Fibroblast of lung (primary cell): ENCODE results near the gene ACLY. TPM values are rescaled to one million over a fixed set of nuclear protein-coding genes. Genes with fewer than 3 reads are reported as not detected.

Source experiments
- DNase-seq, 2 donors: peaks; one replicate each; pipeline versions ENCODE4 v3.0.0 to v3.0.0-alpha.2; 2010; ENCODE audit warnings: low read depth in 2 of 2
- H2AFZ ChIP-seq: 2 replicates; pipeline ENCODE4 v1.5.1; 2012; ENCODE audit warnings: low read length, control low read depth, inconsistent platforms
- H3K27ac ChIP-seq: 2 replicates; pipeline ENCODE4 v1.5.1; 2011; ENCODE audit warnings: low read length, control low read depth; ENCODE audit not compliant: insufficient read depth
- H3K27me3 ChIP-seq: 2 replicates; pipeline ENCODE4 v1.5.1; 2011; ENCODE audit warnings: mild to moderate bottlenecking, low read length; ENCODE audit not compliant: control insufficient read depth, insufficient read depth
- H3K36me3 ChIP-seq: 2 replicates; pipeline ENCODE4 v1.5.1; 2011; ENCODE audit warnings: low read length; ENCODE audit not compliant: control insufficient read depth, insufficient read depth
- H3K4me1 ChIP-seq: 2 replicates; pipeline ENCODE4 v1.5.1; 2011; ENCODE audit warnings: low read length; ENCODE audit not compliant: control insufficient read depth, insufficient read depth; ENCODE audit errors: extremely low read depth
- H3K4me2 ChIP-seq: 2 replicates; pipeline ENCODE4 v1.5.1; 2011; ENCODE audit warnings: low read length, control low read depth; ENCODE audit not compliant: insufficient read depth; ENCODE audit errors: extremely low read depth
- H3K4me3 ChIP-seq, 4 experiments: fragments of 200-600 bp in 1 of 4; sonication (generic) in 1 of 4; replicated peaks in 1 of 4; 2 replicates each; pipeline ENCODE4 v1.5.1; 2011 to 2016; ENCODE audit warnings: low read length in 4 of 4, low read depth in 3 of 4, mild to moderate bottlenecking in 3 of 4, control low read depth in 2 of 4, inconsistent platforms in 1 of 4, mixed read lengths in 1 of 4; ENCODE audit not compliant: insufficient read depth in 1 of 4; ENCODE audit errors: control extremely low read depth in 1 of 4
- H3K79me2 ChIP-seq: 2 replicates; pipeline ENCODE4 v1.5.1; 2012; ENCODE audit warnings: mild to moderate bottlenecking, low read length, inconsistent platforms; ENCODE audit not compliant: control insufficient read depth, insufficient read depth
- H3K9ac ChIP-seq: 2 replicates; pipeline ENCODE4 v1.5.1; 2011; ENCODE audit warnings: mild to moderate bottlenecking, low read length, control low read depth; ENCODE audit not compliant: insufficient read depth
- H3K9me3 ChIP-seq: 2 replicates; pipeline ENCODE4 v1.5.1; 2012; ENCODE audit warnings: low read depth, low read length; ENCODE audit not compliant: control insufficient read depth, insufficient read depth
- H4K20me1 ChIP-seq: 2 replicates; pipeline ENCODE4 v1.5.1; 2011; ENCODE audit warnings: low read length; ENCODE audit not compliant: control insufficient read depth, insufficient read depth; ENCODE audit errors: extremely low read depth
- CTCF ChIP-seq, 2 donors: IDR thresholded peaks in 1 of 2; conservative IDR thresholded peaks in 1 of 2; 1 replicate in 1 of 2; 2 replicates in 1 of 2; pipeline ENCODE4 v1.5.1; 2011 to 2012; ENCODE audit warnings: low read length in 2 of 2, control low read depth in 1 of 2, inconsistent platforms in 1 of 2, low read depth in 1 of 2, mild to moderate bottlenecking in 1 of 2
- EZH2 ChIP-seq: IDR thresholded peaks from 2 replicates; pipeline ENCODE4 v1.5.1; 2012; ENCODE audit warnings: low read length, control low read depth, mild to moderate bottlenecking; ENCODE audit errors: missing control alignments
- polyA plus RNA-seq, 2 donors: library from polyadenylated mRNA; depleted of rRNA in 1 of 2; stranded (reverse) in 1 of 2; unstranded in 1 of 2; fragments of >200 nt; gene quantifications; 2 replicates each; pipeline ENCODE4 v1.2.1, GENCODE V29; 2011 to 2012; ENCODE audit warnings: missing spikeins in 1 of 2
- total RNA-seq: library from RNA; depleted of rRNA; stranded (reverse); fragments of >200 nt; gene quantifications from 2 replicates; pipeline ENCODE4 v1.2.1, GENCODE V29; 2014

ACLY gene
- total and polyA plus RNA-seq, 2 donors (not counting 1 experiment from before 2014, with no cell fraction given) = 225 to 312 TPM

DNA sequence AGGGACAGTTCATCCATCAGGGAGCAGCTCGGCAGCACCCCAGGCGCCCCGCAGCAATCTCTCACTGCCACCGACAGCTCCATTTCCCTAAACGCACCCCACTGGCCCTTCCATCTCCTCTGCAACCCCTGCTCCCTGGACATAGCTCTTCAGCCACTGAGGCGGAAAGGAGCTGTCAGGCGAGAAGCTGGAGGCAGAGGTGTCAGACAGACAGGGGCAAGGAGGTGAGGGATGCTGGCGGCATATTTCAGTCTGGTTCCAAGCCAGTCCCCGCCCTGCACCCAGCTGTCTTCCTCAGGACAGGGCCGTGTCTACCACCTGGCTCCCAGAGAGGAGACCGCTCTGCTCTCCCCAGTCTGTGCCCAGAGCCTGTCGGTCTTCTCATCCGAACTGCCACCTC lies 9.7 kb downstream of the ACLY start:
- no peak overlapping the region for H2AFZ ChIP-seq
- no peak overlapping the region for H3K27ac ChIP-seq
- H3K9me3 ChIP-seq = no peaks in the 10 kb centered on the region

DNA sequence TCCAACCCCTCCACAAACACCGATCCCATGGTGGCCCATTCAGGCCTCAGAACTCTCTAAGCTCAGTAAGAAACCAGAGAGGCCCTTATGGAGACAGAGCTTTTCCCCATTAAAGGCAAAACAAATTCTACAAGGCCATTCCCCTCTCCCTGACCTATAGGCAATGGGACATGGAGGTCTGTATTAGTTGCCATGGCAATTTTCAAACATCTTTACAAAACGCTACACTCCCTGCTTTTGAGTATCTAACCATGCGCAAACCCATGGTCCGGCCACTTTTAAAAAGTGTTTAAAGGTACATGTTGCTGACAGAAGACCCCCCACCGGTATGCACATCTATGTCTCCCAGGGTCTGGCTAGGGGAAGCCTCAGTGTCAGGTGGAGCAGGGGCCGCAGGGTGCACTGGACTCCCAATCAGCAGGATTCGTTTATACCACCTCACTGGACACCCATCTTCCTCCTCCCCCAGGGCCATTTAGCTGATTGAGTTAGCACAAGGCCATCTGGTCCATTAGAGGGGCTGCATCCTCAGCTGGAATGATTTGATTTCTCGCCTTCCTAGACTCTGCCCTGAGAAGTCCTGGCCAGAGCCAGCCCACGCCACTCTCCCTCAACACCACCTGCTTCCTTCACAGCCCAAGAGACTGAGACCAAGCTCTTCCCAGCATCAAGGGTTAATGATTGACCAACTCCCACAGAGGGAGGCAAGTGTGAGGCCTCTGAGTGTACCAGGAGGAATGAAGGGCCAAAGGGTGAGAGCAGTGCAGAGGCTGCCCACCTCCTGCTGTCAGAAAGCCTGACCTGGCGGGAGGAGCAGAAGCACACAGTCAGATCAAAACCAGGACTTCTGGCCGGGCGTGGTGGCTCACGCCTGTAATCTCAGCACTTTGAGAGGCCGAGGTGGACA lies 10.9 kb downstream of the ACLY start:
- H3K79me2 ChIP-seq = peaks cover 25% of the 10 kb centered on the region
- no peaks in the 10 kb centered on the region for H4K20me1 ChIP-seq
- peak; percentile 43 to 44 for DNase-seq

More for the DNA sequence above, 9.7 kb downstream of the ACLY start:
- peaks cover 45% of the 10 kb centered on the region for H3K4me1 ChIP-seq
- H3K36me3 ChIP-seq = peaks cover 50% of the 10 kb centered on the region
- no peak overlapping the region for H3K9ac ChIP-seq
- no peak for DNase-seq
- TF ChIP-seq CTCF (conservative IDR thresholded peaks at IDR 0.05 in 1 of 2, IDR thresholded peaks at IDR 0.05 in 1 of 2; ENCODE audit: low read depth in 1 of 2, low read length in 2 of 2) = no peak
- no peak for TF ChIP-seq EZH2
- H3K4me3 ChIP-seq = no peak overlapping the region
- no peak overlapping the region for H3K4me2 ChIP-seq
- H3K79me2 ChIP-seq = peaks cover 37% of the 10 kb centered on the region
- H4K20me1 ChIP-seq = no peaks in the 10 kb centered on the region
- no peaks in the 10 kb centered on the region for H3K27me3 ChIP-seq

More for the DNA sequence above, 10.9 kb downstream of the ACLY start:
- Histone ChIP-seq H3K9me3 (no peaks in the 10 kb centered on the region), H2AFZ (no peak overlapping the region), H3K4me1 (peaks cover 37% of the 10 kb centered on the region), H3K27me3 (no peaks in the 10 kb centered on the region), H3K4me2 (no peak overlapping the region), H3K9ac (no peak overlapping the region), H3K36me3 (peaks cover 45% of the 10 kb centered on the region), H3K27ac (peak overlapping the region; percentile 58), H3K4me3 (no peak overlapping the region)
- TF ChIP-seq CTCF (conservative IDR thresholded peaks at IDR 0.05 in 1 of 2, IDR thresholded peaks at IDR 0.05 in 1 of 2; ENCODE audit: low read depth in 1 of 2, low read length in 2 of 2) (no peak), EZH2 (no peak)
